Calu3 (cell line): Measurements from ENCODE around the gene PTPRE. TPM values are rescaled to one million over a fixed set of nuclear protein-coding genes. Genes with fewer than 3 reads are reported as not detected.

Experiments used
- BruUV-seq: library from RNA; stranded (reverse); fragments of 400-500 nt; replicated peaks from 2 replicates; lab custom pipeline; 2021; lab: Mats Ljungman, UMichigan
- CTCF ChIA-PET: fragments of 300-600 bp; sonication (Branson Sonifier 250); formaldehyde crosslinking; loops from one replicate; lab custom pipeline; 2022; ENCODE audit warnings: antibody characterized with exemption; lab: Charles Lee
- DNase-seq: peaks from one replicate; pipeline ENCODE4 v3.0.0; 2022
- H3K27ac Mint-ChIP-seq: one replicate; pipeline ENCODE4 v1.8.0; 2022; ENCODE audit warnings: mixed read lengths; ENCODE audit not compliant: unreplicated experiment
- H3K27me3 Mint-ChIP-seq: one replicate; pipeline ENCODE4 v1.8.0; 2022; ENCODE audit warnings: mixed read lengths; ENCODE audit not compliant: unreplicated experiment
- H3K36me3 Mint-ChIP-seq: one replicate; pipeline ENCODE4 v1.8.0; 2022; ENCODE audit warnings: mild to moderate bottlenecking, moderate library complexity, mixed read lengths; ENCODE audit not compliant: insufficient read depth, unreplicated experiment
- H3K4me1 Mint-ChIP-seq: one replicate; pipeline ENCODE4 v1.8.0; 2022; ENCODE audit warnings: mild to moderate bottlenecking, low read depth, mixed read lengths; ENCODE audit not compliant: unreplicated experiment
- H3K4me3 Mint-ChIP-seq: one replicate; pipeline ENCODE4 v1.8.0; 2022; ENCODE audit warnings: mild to moderate bottlenecking, low read depth, moderate library complexity, mixed read lengths; ENCODE audit not compliant: unreplicated experiment
- H3K9me3 Mint-ChIP-seq: one replicate; pipeline ENCODE4 v1.8.0; 2022; ENCODE audit warnings: low read depth, mixed read lengths; ENCODE audit not compliant: unreplicated experiment
- intact Hi-C: fragments of 100-400 bp; cut with micrococcal nuclease; formaldehyde crosslinking; loops from one replicate; pipeline ENCODE4 v1.10.0; 2022; ENCODE audit not compliant: unreplicated experiment
- total RNA-seq: library from RNA; stranded (reverse); gene quantifications from 2 replicates; pipeline ENCODE4 v1.2.3, GENCODE V29; 2022
- TF ChIP-seq, protein P1 (sequence below): fragments of 200-600 bp; IDR thresholded peaks from one replicate; pipeline ENCODE4 v1.8.0; 2022; ENCODE audit warnings: antibody characterized with exemption; ENCODE audit not compliant: unreplicated experiment

Gene PTPRE
- total RNA-seq, 1 experiment from 2014 or later: 7.6 TPM

DNA sequence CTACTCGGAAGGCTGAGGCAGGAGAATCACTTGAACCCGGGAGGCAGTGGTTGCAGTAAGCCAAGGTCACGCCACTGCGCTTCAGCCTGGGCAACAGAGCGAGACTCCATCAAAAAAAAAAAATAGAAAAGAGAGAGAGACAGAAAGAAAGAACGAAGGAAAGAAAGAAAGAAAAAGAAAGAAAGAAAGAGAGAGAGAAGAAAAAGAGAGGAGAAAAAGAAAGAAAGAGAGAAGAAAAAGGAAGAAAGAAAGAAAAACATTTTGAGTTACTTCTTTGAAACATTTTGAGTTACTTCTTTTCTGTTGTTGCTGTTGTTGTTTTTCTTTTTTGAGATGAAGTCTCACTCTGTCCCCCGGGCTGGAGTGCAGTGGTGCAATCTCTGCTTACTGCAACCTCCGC is 221.7 kb downstream of the PTPRE start:
- H3K27ac Mint-ChIP-seq: no peak overlapping the region
- intact Hi-C loops: no loop called here
- TF ChIP-seq, protein P1, sequence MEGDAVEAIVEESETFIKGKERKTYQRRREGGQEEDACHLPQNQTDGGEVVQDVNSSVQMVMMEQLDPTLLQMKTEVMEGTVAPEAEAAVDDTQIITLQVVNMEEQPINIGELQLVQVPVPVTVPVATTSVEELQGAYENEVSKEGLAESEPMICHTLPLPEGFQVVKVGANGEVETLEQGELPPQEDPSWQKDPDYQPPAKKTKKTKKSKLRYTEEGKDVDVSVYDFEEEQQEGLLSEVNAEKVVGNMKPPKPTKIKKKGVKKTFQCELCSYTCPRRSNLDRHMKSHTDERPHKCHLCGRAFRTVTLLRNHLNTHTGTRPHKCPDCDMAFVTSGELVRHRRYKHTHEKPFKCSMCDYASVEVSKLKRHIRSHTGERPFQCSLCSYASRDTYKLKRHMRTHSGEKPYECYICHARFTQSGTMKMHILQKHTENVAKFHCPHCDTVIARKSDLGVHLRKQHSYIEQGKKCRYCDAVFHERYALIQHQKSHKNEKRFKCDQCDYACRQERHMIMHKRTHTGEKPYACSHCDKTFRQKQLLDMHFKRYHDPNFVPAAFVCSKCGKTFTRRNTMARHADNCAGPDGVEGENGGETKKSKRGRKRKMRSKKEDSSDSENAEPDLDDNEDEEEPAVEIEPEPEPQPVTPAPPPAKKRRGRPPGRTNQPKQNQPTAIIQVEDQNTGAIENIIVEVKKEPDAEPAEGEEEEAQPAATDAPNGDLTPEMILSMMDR: no peak
- H3K4me3 Mint-ChIP-seq: no peak overlapping the region
- no TSS peak for BruUV-seq
- CTCF ChIA-PET: no interaction called here
- H3K9me3 Mint-ChIP-seq: no peaks in the 10 kb centered on the region
- no peaks in the 10 kb centered on the region for H3K27me3 Mint-ChIP-seq
- no peak for DNase-seq
- peaks cover 12% of the 10 kb centered on the region for H3K4me1 Mint-ChIP-seq
- peaks cover 33% of the 10 kb centered on the region for H3K36me3 Mint-ChIP-seq

DNA sequence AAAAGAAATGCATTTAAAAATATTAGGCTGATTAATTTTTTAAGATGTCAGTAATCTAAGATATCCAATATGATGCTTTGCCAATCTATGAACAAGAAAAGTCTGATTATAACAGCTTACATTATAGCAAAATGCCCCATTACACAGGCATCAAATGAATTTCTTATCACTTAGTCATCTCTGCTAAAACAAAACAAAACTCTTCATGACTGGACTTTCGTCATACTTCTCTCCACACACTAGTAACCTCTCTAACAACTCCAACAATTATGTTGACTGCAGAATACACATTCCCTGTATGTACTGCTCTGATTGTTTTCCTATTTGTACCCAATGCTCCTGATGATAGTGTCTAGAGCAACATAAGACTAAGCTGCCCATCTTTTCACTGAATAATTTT is 223.1 kb downstream of the PTPRE start:
- no peak for DNase-seq
- H3K4me3 Mint-ChIP-seq: no peak overlapping the region
- H3K27me3 Mint-ChIP-seq: no peaks in the 10 kb centered on the region
- BruUV-seq: no TSS peak
- no peaks in the 10 kb centered on the region for H3K9me3 Mint-ChIP-seq
- peaks cover 12% of the 10 kb centered on the region for H3K4me1 Mint-ChIP-seq
- peaks cover 22% of the 10 kb centered on the region for H3K36me3 Mint-ChIP-seq
- CTCF ChIA-PET: interaction anchor here (0.7 kb wide), 1 partner anchor 38 kb away, joined by 4 read pairs; no protein-coding TSS in a partner anchor
- intact Hi-C loops: no loop called here
- H3K27ac Mint-ChIP-seq: no peak overlapping the region
- TF ChIP-seq, protein P1: no peak

Other genes starting within 250 kb of the PTPRE start
- gene FOXI2, start 169.9 kb upstream of the PTPRE start, total RNA-seq: not detected in 2 replicates
- 0.52 and 0.76 TPM in 2 replicates for gene CLRN3, start 14.2 kb upstream of the PTPRE start, total RNA-seq
- 72.8 and 87.8 TPM in 2 replicates for gene MKI67, start 219.3 kb downstream of the PTPRE start, total RNA-seq